Endodermal cell (in vitro differentiated cells): ENCODE data around the gene B4GALNT3. TPM values are rescaled to one million over a fixed set of nuclear protein-coding genes. Genes with fewer than 3 reads are reported as not detected.

Experiments
- DNase-seq: peaks from one replicate; pipeline ENCODE4 v3.0.0-alpha.2; 2017
- H3K27ac ChIP-seq: 2 replicates; pipeline ENCODE4 v1.5.1; 2013; ENCODE audit warnings: mild to moderate bottlenecking, low read depth, low read length, moderate library complexity
- H3K27me3 ChIP-seq: 2 replicates; pipeline ENCODE4 v1.6.1; 2013; ENCODE audit warnings: mild to moderate bottlenecking, low read length, moderate library complexity; ENCODE audit not compliant: insufficient read depth, control insufficient read depth, poor library complexity, severe bottlenecking
- H3K36me3 ChIP-seq: 2 replicates; pipeline ENCODE4 v1.7.0; 2013; ENCODE audit warnings: mild to moderate bottlenecking, low read length, moderate library complexity; ENCODE audit not compliant: control insufficient read depth, insufficient read depth
- H3K4me1 ChIP-seq: one replicate; pipeline ENCODE4 v1.7.0; 2013; ENCODE audit warnings: low read length; ENCODE audit not compliant: control insufficient read depth, insufficient read depth
- H3K4me3 ChIP-seq: 2 replicates; pipeline ENCODE4 v1.5.1; 2013; ENCODE audit warnings: mild to moderate bottlenecking, low read length, moderate library complexity
- H3K9ac ChIP-seq: 2 replicates; pipeline ENCODE4 v1.6.1; 2013; ENCODE audit warnings: mild to moderate bottlenecking, low read length, moderate library complexity; ENCODE audit not compliant: poor library complexity, severe bottlenecking; ENCODE audit errors: extremely low read depth
- H3K9me3 ChIP-seq: 2 replicates; pipeline ENCODE4 v1.6.1; 2013; ENCODE audit warnings: mild to moderate bottlenecking, low read length, moderate library complexity; ENCODE audit not compliant: control insufficient read depth
- H3K27ac Mint-ChIP-seq: 2 replicates; pipeline ENCODE4 v1.8.0; 2020; ENCODE audit warnings: mixed read lengths
- H3K27me3 Mint-ChIP-seq: 2 replicates; pipeline ENCODE4 v1.8.0; 2021; ENCODE audit warnings: mild to moderate bottlenecking, mixed read lengths; ENCODE audit not compliant: insufficient read depth
- H3K36me3 Mint-ChIP-seq: 2 replicates; pipeline ENCODE4 v1.8.0; 2020; ENCODE audit warnings: low read depth, mixed read lengths
- H3K4me1 Mint-ChIP-seq: 2 replicates; pipeline ENCODE4 v1.8.0; 2020; ENCODE audit warnings: mixed read lengths
- H3K4me3 Mint-ChIP-seq: 2 replicates; pipeline ENCODE4 v1.8.0; 2020; ENCODE audit warnings: mild to moderate bottlenecking, moderate library complexity, mixed read lengths
- H3K9me3 Mint-ChIP-seq: 2 replicates; pipeline ENCODE4 v1.8.0; 2020; ENCODE audit warnings: mild to moderate bottlenecking, mixed read lengths
- CTCF ChIP-seq: fragments of 200-600 bp; sonication (generic); conservative IDR thresholded peaks from 2 replicates; pipeline ENCODE4 v1.5.0; 2021; ENCODE audit warnings: antibody characterized with exemption, mild to moderate bottlenecking
- WGBS, 2 experiments: methylation state at CpG; one replicate each; pipeline versions ENCODE4 v1.1.5 to v1.1.7; 2013; ENCODE audit warnings: missing lambda C conversion rate in 2 of 2, mixed read lengths in 1 of 2; ENCODE audit not compliant: insufficient coverage in 1 of 2, insufficient read length in 1 of 2; 5-methylcytosine and 5-hydroxymethylcytosine counted together
- total RNA-seq, 2 donors: library from RNA; stranded (reverse); fragmentation: NEBNext Ultra II Directional in 1 of 2; extraction: Animal tissue kit (Norgen Biotek cat#: 25700) in 1 of 2; gene quantifications; 2 replicates in 1 of 2; 3 replicates in 1 of 2; pipeline ENCODE4 v1.2.1, GENCODE V29; 2021

Gene B4GALNT3
- total RNA-seq, 2 donors from 2014 or later = 61.5 to 155 TPM

GRCh38 chr12:554001-554285 lies 94.2 kb downstream of the B4GALNT3 start:
- Histone ChIP-seq H3K27ac (no peak overlapping the region), H3K9ac (no peak overlapping the region), H3K4me1 (no peaks in the 10 kb centered on the region), H3K4me3 (no peak overlapping the region), H3K27me3 (no peaks in the 10 kb centered on the region), H3K36me3 (peaks cover 49% of the 10 kb centered on the region), H3K9me3 (no peaks in the 10 kb centered on the region)
- no peaks in the 10 kb centered on the region for H3K4me1 Mint-ChIP-seq
- H3K27me3 Mint-ChIP-seq = no peaks in the 10 kb centered on the region
- H3K9me3 Mint-ChIP-seq = no peaks in the 10 kb centered on the region
- no peak for TF ChIP-seq CTCF
- H3K4me3 Mint-ChIP-seq = no peak overlapping the region
- WGBS, 2 experiments = 88 to 90% methylated on average over 8 of the region's 8 CpGs
- DNase-seq = no peak
- H3K36me3 Mint-ChIP-seq = peaks cover 88% of the 10 kb centered on the region
- H3K27ac Mint-ChIP-seq = no peak overlapping the region

GRCh38 chr12:556498-556897 lies 96.8 kb downstream of the B4GALNT3 start:
- WGBS, 2 experiments = 93 to 96% methylated on average over 14 to 20 of the region's 20 CpGs
- no peak overlapping the region for H3K27ac ChIP-seq
- no peaks in the 10 kb centered on the region for H3K9me3 ChIP-seq
- no peaks in the 10 kb centered on the region for H3K9me3 Mint-ChIP-seq
- H3K27me3 Mint-ChIP-seq = no peaks in the 10 kb centered on the region
- TF ChIP-seq CTCF = no peak
- no peaks in the 10 kb centered on the region for H3K4me1 Mint-ChIP-seq
- peaks cover 49% of the 10 kb centered on the region for H3K36me3 ChIP-seq
- H3K9ac ChIP-seq = no peak overlapping the region
- no peaks in the 10 kb centered on the region for H3K4me1 ChIP-seq
- H3K27me3 ChIP-seq = no peaks in the 10 kb centered on the region
- H3K36me3 Mint-ChIP-seq = peaks cover 81% of the 10 kb centered on the region
- no peak overlapping the region for H3K4me3 Mint-ChIP-seq
- no peak for DNase-seq
- H3K4me3 ChIP-seq = no peak overlapping the region
- H3K27ac Mint-ChIP-seq = no peak overlapping the region

- WGBS, 2 experiments = 96 to 100% methylated on average over 2 to 4 of the region's 4 CpGs
- Histone ChIP-seq H3K36me3 (peaks cover 36% of the 10 kb centered on the region), H3K4me3 (no peak overlapping the region), H3K27me3 (no peaks in the 10 kb centered on the region), H3K9me3 (no peaks in the 10 kb centered on the region), H3K9ac (no peak overlapping the region), H3K27ac (no peak overlapping the region), H3K4me1 (no peaks in the 10 kb centered on the region)
- no peaks in the 10 kb centered on the region for H3K4me1 Mint-ChIP-seq
- no peaks in the 10 kb centered on the region for H3K9me3 Mint-ChIP-seq
- DNase-seq = no peak
- no peak overlapping the region for H3K4me3 Mint-ChIP-seq
- peak overlapping the region; percentile 1 for H3K27ac Mint-ChIP-seq
- no peaks in the 10 kb centered on the region for H3K27me3 Mint-ChIP-seq
- H3K36me3 Mint-ChIP-seq = peaks cover 67% of the 10 kb centered on the region
- TF ChIP-seq CTCF = no peak
These were observed 98.8 kb downstream of the B4GALNT3 start for GRCh38 chr12:558580-558979.
